ENCODE results near the gene NFIC. TPM values are rescaled to one million over a fixed set of nuclear protein-coding genes. Genes with fewer than 3 reads are reported as not detected.

Gene NFIC
- polyA plus RNA-seq, 1 of the 3 experiments (the other 2 are of a cell fraction) = 7.2 TPM

- WGBS (ENCODE audit: low lambda C conversion rate) = 50% methylated on average over 12 of the region's 24 CpGs
- POLR2A ChIA-PET = no interaction called here
Measured at GRCh38 chr19:3367628-3368440, 1.5 kb downstream of the NFIC start.

GRCh38 chr19:3368441-3368795, 2.0 kb downstream of the NFIC start:
- H4K20me1 ChIP-seq (ENCODE audit: insufficient read depth) = peaks cover 65% of the 10 kb centered on the region
- H3K36me3 ChIP-seq (replicated peaks in 1 of 2; ENCODE audit: control insufficient read depth in 1 of 2, insufficient read depth in 2 of 2, low read length in 1 of 2) = no peaks in the 10 kb centered on the region
- CTCF ChIA-PET = interaction anchor here (0.6 to 1.2 kb wide), 2 partner anchors 61 to 103 kb away, joined by 3 read pairs; no protein-coding TSS in a partner anchor
- H3K4me3 ChIP-seq (ENCODE audit: low read depth in 2 of 2, low read length in 1 of 2) = no peak overlapping the region
- WGBS (ENCODE audit: low lambda C conversion rate) = 71% methylated on average over 5 of the region's 5 CpGs
- H3K79me2 ChIP-seq (ENCODE audit: insufficient read depth) = peaks cover 90% of the 10 kb centered on the region
- peaks cover 21% of the 10 kb centered on the region for H3F3A ChIP-seq (replicated peaks; ENCODE audit: insufficient read depth)
- H3K27me3 ChIP-seq (ENCODE audit: insufficient read depth) = no peaks in the 10 kb centered on the region
- DNase-seq = no peak
- no peak overlapping the region; a peak in 1 of 4 replicates for H3K27ac ChIP-seq (ENCODE audit: low read depth in 2 of 2, low read length in 1 of 2)
- H3K9me3 ChIP-seq = no peaks in the 10 kb centered on the region
- no peak overlapping the region for H2AFZ ChIP-seq (ENCODE audit: low read depth)
- H3K4me1 ChIP-seq (ENCODE audit: control insufficient read depth in 1 of 2, insufficient read depth in 2 of 2, low read depth in 1 of 2, low read length in 1 of 2) = peaks cover 18 to 32% of the 10 kb centered on the region in 2 experiments; a peak in 3 of 4 replicates
- no peak overlapping the region for H3K9ac ChIP-seq
- TF ChIP-seq, protein P1, sequence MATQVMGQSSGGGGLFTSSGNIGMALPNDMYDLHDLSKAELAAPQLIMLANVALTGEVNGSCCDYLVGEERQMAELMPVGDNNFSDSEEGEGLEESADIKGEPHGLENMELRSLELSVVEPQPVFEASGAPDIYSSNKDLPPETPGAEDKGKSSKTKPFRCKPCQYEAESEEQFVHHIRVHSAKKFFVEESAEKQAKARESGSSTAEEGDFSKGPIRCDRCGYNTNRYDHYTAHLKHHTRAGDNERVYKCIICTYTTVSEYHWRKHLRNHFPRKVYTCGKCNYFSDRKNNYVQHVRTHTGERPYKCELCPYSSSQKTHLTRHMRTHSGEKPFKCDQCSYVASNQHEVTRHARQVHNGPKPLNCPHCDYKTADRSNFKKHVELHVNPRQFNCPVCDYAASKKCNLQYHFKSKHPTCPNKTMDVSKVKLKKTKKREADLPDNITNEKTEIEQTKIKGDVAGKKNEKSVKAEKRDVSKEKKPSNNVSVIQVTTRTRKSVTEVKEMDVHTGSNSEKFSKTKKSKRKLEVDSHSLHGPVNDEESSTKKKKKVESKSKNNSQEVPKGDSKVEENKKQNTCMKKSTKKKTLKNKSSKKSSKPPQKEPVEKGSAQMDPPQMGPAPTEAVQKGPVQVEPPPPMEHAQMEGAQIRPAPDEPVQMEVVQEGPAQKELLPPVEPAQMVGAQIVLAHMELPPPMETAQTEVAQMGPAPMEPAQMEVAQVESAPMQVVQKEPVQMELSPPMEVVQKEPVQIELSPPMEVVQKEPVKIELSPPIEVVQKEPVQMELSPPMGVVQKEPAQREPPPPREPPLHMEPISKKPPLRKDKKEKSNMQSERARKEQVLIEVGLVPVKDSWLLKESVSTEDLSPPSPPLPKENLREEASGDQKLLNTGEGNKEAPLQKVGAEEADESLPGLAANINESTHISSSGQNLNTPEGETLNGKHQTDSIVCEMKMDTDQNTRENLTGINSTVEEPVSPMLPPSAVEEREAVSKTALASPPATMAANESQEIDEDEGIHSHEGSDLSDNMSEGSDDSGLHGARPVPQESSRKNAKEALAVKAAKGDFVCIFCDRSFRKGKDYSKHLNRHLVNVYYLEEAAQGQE (IDR thresholded peaks at IDR 0.05; ENCODE audit: low read depth, low read length) = no peak
- TF ChIP-seq, protein P2, sequence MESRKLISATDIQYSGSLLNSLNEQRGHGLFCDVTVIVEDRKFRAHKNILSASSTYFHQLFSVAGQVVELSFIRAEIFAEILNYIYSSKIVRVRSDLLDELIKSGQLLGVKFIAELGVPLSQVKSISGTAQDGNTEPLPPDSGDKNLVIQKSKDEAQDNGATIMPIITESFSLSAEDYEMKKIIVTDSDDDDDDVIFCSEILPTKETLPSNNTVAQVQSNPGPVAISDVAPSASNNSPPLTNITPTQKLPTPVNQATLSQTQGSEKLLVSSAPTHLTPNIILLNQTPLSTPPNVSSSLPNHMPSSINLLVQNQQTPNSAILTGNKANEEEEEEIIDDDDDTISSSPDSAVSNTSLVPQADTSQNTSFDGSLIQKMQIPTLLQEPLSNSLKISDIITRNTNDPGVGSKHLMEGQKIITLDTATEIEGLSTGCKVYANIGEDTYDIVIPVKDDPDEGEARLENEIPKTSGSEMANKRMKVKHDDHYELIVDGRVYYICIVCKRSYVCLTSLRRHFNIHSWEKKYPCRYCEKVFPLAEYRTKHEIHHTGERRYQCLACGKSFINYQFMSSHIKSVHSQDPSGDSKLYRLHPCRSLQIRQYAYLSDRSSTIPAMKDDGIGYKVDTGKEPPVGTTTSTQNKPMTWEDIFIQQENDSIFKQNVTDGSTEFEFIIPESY (IDR thresholded peaks at IDR 0.05; ENCODE audit: borderline replicate concordance, low read depth) = no peak
- TF ChIP-seq GATA2 (CRISPR knock-in tag; IDR thresholded peaks at IDR 0.05) = no peak
- TF ChIP-seq SMC3 (IDR thresholded peaks at IDR 0.05; ENCODE audit: low read depth, low read length) = no peak
- TF ChIP-seq TAF1 (IDR thresholded peaks at IDR 0.05; ENCODE audit: borderline replicate concordance, low read depth, low read length) = no peak
- TF ChIP-seq, protein P3, sequence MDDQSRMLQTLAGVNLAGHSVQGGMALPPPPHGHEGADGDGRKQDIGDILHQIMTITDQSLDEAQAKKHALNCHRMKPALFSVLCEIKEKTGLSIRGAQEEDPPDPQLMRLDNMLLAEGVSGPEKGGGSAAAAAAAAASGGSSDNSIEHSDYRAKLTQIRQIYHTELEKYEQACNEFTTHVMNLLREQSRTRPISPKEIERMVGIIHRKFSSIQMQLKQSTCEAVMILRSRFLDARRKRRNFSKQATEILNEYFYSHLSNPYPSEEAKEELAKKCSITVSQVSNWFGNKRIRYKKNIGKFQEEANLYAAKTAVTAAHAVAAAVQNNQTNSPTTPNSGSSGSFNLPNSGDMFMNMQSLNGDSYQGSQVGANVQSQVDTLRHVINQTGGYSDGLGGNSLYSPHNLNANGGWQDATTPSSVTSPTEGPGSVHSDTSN (IDR thresholded peaks at IDR 0.05) = no peak
- TF ChIP-seq MEF2A (IDR thresholded peaks at IDR 0.05; ENCODE audit: borderline replicate concordance, low read depth) = no peak
- TF ChIP-seq RCOR1 (IDR thresholded peaks at IDR 0.05; ENCODE audit: low read length) = no peak
- no peak for TF ChIP-seq MXI1 (IDR thresholded peaks at IDR 0.05; ENCODE audit: low read depth, low read length)
- TF ChIP-seq CHD2 (IDR thresholded peaks at IDR 0.05; ENCODE audit: low read length, partially characterized antibody) = no peak
- TF ChIP-seq RAD21 (IDR thresholded peaks at IDR 0.05; ENCODE audit: low read length) = no peak
- no peak for TF ChIP-seq GABPA (IDR thresholded peaks at IDR 0.05; ENCODE audit: low read depth)
- no peak for TF ChIP-seq ELF1 (IDR thresholded peaks at IDR 0.05)
- peak overlapping the region; percentile 97 for H3K4me2 ChIP-seq
- H3K9me2 ChIP-seq = no peaks in the 10 kb centered on the region
- POLR2A ChIA-PET = no interaction called here

More at GRCh38 chr19:3367628-3368440, 1.5 kb downstream of the NFIC start:
- Histone ChIP-seq H3F3A (replicated peaks; ENCODE audit: insufficient read depth) (peaks cover 23% of the 10 kb centered on the region), H3K27ac (ENCODE audit: low read depth in 2 of 2, low read length in 1 of 2) (peak overlapping the region in 1 of 2 experiments; percentile 89; a peak in 2 of 4 replicates), H3K36me3 (replicated peaks in 1 of 2; ENCODE audit: control insufficient read depth in 1 of 2, insufficient read depth in 2 of 2, low read length in 1 of 2) (no peaks in the 10 kb centered on the region), H3K4me2 (peak overlapping the region; percentile 97), H3K4me1 (ENCODE audit: control insufficient read depth in 1 of 2, insufficient read depth in 2 of 2, low read depth in 1 of 2, low read length in 1 of 2) (peaks cover 18 to 32% of the 10 kb centered on the region in 2 experiments; a peak in 3 of 4 replicates), H3K27me3 (ENCODE audit: insufficient read depth) (no peaks in the 10 kb centered on the region), H3K9ac (peak overlapping the region; percentile 92; the same call in 1 of the 2 replicates), H3K9me2 (no peaks in the 10 kb centered on the region), H3K9me3 (no peaks in the 10 kb centered on the region), H3K79me2 (ENCODE audit: insufficient read depth) (peaks cover 88% of the 10 kb centered on the region), H4K20me1 (ENCODE audit: insufficient read depth) (peaks cover 59% of the 10 kb centered on the region), H2AFZ (ENCODE audit: low read depth) (no peak overlapping the region), H3K4me3 (ENCODE audit: low read depth in 2 of 2, low read length in 1 of 2) (peak overlapping the region; percentile 63 to 79)
- peak; percentile 56 for DNase-seq
- TF ChIP-seq CHD2 (IDR thresholded peaks at IDR 0.05; ENCODE audit: low read length, partially characterized antibody) = no peak
- TF ChIP-seq NRF1 (IDR thresholded peaks at IDR 0.05; ENCODE audit: low read depth, low read length) = no peak
- TF ChIP-seq, protein P2 (IDR thresholded peaks at IDR 0.05; ENCODE audit: borderline replicate concordance, low read depth) = no peak
- CTCF ChIA-PET = interaction anchor here (0.6 to 1.2 kb wide), 2 partner anchors 61 to 103 kb away, joined by 3 read pairs; no protein-coding TSS in a partner anchor

All from SK-N-SH (cell line).